NCI-H2081 (cell line): ENCODE results near the gene C1QL4.
"Not testable (repeated sequence)": the region's sequence is repeated elsewhere in the genome, so short reads cannot be mapped to it uniquely, and the experiment has no call there.

Experiments
- DNase-seq, 2 experiments: peaks; one replicate each; lab custom pipeline; 2025; lab: John Stamatoyannopoulos, UW

Gene C1QL4

DNA sequence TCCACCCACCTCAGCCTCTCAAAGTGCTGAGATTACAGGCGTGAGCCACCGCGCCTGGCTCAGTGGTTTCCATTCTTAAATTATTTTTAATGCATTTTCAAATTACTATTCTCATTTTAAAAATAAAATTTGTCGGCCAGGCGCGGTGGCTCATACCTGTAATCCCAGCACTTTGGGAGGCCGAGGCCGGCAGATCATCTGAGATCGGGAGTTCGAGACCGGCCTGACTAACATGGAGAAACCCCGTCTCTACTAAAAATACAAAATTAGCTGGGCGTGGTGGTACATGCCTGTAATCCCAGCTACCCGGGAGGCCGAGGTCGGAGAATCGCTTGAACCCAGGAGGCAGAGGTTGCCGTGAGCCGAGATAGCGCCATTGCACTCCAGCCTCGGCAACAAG, 3.2 kb downstream of the C1QL4 start:
- not testable (repeated sequence) for DNase-seq

DNA sequence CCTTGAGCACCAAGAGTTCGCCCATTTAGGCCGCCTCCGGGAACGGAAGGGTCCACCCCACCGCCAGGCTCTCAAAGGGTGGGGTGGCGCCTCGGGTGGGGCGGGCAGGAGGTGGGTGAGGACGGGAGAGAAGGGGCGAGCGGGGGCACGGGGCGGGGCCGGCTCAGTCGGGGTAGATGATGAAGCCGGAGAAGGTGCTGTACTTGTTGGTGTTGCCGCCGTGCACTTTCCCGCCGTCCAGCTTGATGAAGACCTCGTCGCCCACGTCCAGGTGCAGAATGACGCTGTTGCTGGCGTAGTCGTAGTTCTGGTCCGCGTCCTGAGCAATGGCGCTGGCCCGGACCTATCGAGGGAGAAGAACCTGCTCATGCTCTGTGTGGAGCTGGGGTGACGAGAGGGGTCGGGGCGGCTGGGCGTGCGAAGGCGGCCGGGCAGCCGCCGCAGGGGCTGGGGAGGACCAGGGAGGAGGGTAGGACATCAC, 4.1 kb downstream of the C1QL4 start:
- DNase-seq, result no peak

DNA sequence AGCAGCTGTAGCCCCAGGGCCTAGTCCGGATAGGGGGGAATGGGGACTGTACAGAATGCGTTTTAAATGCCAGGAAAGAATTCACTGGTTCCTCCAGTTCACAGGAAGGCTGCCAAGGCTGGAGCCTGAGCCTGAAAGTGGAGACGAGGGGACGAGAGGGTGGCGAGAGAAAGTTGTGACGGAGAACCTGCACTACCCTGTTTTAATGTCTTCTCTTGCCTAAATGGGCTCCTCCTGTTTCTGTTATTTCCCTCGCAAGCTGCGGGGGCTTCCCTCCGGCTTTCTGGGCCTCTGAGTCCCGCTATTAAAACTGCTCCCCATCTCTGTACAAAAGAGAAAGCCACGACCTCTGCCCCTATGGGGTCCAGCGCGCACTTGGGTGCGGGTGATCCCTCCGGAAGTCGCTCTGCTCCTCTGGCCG, 4.5 kb downstream of the C1QL4 start:
- DNase-seq, result no peak

DNA sequence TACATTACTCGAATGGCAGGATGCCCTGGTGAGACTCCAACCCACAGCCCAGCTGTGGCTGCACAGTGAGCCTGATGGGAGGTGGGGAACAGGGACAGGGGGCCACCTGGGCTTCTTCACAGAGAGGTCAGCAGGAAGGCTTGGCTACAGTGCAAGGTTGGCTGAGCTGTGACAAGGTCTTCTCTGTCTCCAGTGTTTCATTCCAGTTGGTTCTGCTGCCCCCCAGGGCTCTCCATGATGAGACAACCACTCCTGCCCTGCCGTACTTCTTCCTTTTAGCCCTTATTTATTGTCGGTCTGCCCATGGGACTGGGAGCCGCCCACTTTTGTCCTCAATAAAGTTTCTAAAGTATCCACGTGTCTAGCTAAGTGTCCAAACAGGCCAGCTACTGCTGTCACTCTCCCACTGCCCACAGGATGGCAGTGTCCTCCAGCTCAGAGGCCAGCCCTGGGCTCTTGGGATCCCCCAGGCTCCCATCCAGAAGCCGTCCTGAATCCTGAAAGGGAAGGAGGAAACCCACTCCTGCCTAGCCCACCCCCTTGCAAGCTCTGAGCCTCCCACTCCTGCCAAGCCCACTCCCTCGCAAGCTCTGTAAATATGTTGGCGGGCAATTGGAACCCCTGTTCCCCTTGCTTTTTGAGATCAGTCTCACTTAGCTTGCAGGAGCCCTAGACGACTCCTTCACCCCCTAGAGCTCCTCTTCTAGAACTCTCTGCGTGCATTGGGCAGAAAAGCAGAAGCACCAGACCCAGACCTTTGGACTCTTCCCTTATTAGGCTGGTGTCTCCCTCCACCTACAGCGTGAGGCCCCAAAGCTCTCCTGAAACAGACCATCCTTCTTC, 5.4 kb downstream of the C1QL4 start:
- DNase-seq, result peak in 1 of 2 experiments; percentile 49

DNA sequence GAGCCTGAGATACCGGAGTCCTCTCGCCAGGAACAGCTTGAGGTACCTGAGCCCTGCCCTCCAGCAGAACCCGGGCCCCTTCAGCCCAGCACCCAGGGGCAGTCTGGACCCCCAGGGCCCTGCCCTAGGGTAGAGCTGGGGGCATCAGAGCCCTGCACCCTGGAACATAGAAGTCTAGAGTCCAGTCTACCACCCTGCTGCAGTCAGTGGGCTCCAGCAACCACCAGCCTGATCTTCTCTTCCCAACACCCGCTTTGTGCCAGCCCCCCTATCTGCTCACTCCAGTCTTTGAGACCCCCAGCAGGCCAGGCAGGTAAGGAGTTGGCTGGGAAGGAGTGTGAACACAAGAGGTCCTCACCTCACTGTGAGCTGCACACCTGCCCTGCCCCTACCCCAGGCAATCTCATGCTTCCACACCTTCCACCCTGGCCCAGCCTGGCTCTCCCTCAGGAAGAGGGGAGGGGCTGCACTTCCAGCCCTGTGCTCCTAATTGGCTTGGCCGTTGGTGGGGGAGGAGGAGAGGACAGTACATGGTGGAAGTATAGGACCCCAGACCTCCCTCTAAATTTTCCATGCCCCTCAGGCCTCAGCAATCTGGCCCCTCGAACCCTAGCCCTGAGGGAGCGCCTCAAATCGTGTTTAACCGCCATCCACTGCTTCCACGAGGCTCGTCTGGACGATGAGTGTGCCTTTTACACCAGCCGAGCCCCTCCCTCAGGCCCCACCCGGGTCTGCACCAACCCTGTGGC, 6.2 kb downstream of the C1QL4 start:
- no peak for DNase-seq

DNA sequence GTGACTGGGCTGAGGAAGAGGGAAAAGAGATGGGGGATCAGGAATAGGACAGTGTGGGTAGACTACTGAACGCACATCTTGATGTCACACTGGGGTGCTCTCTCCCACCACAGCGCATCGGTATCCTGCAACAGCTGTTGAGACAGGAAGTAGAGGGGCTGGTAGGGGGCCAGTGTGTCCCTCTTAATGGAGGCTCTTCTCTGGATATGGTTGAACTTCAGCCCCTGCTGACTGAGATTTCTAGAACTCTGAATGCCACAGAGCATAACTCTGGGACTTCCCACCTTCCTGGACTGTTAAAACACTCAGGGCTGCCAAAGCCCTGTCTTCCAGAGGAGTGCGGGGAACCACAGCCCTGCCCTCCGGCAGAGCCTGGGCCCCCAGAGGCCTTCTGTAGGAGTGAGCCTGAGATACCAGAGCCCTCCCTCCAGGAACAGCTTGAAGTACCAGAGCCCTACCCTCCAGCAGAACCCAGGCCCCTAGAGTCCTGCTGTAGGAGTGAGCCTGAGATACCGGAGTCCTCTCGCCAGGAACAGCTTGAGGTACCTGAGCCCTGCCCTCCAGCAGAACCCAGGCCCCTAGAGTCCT, 6.9 kb downstream of the C1QL4 start:
- no peak for DNase-seq

DNA sequence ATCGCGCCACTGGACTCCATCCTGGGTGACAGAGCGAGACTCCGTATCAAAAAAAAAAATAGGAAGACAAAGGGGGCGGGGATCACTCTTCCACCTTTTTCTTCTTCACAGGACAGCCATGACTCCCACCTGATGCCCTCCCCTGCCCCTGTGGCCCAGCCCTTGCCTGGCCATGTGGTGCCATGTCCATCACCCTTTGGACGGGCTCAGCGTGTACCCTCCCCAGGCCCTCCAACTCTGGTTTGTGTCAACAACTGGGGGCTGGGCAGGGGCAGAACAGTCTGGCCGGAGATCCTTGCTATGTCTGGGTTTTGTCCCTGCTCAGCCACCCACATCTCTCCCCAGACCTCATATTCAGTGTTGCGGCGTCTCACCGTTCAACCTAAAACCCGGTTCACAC, 8.2 kb downstream of the C1QL4 start:
- no peak for DNase-seq

DNA sequence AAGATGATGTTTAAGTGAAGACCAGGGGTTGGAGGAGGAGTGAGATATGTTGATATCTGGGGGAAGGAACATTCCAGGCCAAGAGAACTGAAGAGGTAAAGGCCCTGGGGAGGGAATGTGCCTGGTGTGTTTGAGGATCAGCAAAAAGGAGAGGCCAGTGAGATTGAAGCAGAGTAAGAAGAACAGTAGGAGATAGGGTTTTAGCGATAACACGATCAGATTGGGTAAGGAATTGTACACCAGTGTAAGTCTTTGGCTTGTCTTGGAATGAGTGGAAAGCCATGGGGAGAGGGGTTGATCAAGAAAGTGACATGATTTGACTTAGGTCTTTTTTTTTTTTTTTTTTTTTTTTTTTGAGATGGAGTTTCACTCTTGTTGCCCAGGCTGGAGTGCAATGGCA, 9.1 kb downstream of the C1QL4 start:
- no peak for DNase-seq

DNA sequence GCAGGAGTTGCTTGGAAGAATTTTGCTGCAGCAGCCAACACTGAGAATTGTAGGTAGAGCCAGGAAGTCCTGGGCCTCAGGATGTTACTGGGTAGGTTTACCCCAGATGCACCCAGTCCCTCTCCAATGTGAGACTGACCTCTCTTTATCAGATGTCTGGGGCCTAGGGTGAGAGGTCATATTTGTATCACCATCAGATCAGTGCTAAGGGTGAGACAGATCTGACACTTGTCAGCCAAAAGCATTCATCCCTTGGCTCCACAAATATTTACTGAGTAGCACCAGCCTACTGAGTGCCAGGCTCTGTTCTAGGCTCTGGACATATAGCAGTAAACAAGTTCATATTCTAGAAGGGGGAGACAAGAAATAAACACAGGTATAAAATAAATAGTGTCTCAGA, 9.6 kb downstream of the C1QL4 start:
- DNase-seq, result no peak

DNA sequence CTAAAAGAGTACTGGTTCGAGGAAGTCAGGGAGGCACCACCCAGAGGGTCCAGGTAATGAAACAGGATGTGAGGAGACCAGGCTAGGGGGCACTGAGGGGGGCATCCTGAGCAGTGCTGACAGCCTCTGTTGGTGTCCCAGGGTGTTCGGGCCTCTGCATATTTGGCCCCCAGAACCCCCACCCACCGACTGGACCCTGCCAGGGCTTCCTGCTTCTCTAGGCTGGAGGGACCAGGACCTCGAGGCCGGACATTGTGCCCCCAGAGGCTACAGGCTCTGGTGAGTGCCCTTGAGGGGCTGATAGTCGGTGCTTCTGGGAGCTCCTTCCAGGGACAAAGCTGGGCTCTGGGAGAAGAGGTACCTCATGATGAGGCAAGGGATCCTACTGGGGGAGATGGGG, 11.4 kb downstream of the C1QL4 start:
- DNase-seq, result no peak

DNA sequence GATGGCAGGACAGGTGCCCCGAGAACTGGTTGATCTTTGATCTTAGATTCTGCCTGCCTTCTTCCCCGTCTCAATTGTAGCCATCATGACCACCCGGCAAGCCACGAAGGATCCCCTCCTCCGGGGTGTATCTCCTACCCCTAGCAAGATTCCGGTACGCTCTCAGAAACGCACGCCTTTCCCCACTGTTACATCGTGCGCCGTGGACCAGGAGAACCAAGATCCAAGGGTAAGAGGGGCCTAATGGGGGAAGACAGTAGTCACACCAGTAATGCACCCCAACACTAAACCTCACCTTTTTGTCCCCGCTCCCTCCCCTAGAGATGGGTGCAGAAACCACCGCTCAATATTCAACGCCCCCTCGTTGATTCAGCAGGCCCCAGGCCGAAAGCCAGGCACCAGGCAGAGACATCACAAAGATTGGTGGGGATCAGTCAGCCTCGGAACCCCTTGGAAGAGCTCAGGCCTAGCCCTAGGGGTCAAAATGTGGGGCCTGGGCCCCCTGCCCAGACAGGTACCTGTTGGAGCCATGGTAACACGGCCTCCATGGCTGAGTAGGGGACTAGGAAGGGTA, 13.4 kb downstream of the C1QL4 start:
- DNase-seq, result no peak

DNA sequence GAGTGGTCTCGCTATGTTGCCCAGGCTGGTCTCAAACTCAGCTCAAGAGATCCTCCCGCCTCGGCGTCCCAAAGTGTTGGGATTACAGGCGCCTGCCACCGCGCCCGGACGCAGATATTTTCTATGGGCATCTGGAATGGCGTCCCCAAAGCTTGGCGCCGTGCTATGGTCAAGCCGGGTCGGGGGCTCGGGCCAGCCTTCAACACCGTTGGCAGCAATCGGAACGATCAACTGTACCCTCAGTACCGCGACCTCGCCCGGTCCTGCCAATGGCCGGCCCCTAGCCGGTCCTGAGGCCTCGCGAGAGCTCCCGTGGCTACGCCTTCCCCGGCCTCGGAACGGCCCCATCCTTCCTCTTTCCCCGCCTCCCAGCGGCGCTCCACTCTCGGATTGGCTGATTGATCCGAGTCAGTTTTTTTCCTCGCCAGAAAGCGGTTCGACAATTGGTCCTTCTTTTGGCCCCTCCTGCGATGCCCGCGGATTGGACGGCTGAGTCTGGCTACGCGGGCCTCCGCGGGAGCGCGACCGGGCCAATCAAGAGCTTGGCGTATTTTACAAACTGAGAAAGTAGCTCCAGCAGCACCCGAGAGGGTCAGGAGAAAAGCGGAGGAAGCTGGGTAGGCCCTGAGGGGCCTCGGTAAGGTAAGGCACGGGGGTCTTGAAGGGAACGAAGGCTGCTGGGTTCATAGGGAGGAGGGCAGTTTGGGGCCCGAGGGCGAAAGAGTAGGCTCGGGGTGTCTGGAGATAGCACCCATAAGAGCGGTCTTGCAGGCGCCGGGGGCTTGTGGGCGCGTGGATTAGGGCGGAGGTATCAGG, 14.1 kb downstream of the C1QL4 start, which contains the start of gene TROAP:
TSS of gene TROAP (plus strand) at position 548 of the 816 bp plus-strand sequence. CDS start 354 bp downstream, outside the sequence.
- DNase-seq, result peak; percentile 99

DNA sequence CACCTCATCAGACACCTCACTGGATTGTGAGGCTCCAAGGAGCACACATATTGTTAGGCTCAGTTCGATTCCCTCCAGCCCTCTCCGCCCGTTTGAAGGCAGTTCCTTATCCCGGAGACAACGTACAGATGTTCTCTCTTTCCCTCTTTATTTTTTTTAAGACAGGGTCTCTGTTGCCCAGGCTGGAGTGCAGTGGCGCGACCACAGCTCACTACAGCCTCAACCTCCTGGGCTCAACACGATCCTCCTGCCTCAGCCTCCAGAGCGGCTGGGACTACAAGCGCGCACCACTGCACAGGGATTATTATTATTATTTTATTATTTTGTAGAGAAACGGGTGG, 14.7 kb downstream of the C1QL4 start:
- DNase-seq, result no peak

DNA sequence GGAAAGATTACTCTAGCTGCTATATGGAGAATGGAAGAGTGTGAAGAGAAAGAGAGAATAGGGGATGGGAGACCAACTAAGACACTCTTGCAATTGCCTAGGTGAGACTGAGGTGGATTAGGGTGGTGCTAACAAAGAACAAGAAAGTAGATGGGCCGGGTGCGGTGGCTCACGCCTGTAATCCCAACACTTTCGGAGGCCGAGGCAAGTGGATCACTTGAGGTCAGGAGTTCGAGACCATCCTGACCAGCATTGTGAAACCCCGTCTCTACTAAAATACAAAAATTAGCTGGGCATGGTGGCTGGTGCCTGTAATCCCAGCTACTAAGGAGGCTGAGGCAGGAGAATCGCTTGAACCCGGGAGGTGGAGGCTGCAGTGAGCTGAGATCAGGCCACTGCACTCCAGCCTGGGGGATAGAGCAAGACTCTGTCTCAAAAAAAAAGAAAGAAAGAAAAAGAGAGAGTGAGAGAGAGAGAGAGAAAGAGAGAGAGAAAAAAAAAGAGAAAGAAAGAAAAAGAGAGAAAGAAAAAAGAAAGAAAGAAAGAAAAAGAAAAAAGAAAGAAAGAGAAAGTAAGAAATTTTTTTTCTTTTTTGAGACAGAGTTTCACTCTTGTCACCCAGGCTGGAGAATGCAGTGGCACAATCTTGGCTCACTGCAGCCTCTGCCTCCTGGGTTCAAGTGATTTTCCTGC, 16.4 kb downstream of the C1QL4 start:
- not testable (repeated sequence) for DNase-seq

DNA sequence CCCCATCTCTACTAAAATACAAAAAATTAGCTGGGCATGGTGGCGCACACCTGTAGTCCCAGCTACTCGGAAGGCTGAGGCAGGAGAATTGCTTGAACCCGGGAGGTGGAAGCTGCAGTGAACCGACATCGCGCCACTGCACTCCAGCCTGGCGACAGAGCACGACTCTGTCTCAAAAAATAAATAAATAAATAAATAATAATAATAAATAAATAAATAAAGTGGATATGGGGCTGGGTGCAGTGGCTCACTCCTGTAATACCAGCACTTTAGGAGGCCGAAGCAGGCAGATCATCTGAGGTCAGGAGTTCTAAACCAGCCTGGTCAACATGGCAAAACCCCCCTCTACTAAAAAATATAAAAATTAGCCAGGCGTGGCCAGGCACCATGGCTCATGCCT, 19.9 kb downstream of the C1QL4 start:
- DNase-seq, result not testable (repeated sequence)

DNA sequence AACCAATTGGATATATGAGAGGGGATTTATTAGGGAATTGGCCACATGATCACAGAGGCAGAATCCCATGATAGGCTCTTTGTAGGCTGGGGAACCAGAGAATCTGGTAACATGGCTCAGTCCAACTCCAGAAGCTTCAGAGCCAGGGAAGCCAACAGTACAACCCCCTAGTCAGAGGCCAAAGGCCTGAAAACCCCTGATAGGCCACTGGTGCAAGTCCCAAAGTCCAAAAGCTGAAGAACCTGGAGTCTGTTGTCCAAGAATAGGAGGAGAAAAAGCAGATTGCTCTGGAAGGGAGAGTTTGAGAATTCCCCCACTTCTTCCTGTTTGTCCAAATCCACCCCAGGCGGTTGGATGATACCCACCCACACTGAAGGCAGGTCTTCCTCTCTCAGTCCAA, 22.2 kb downstream of the C1QL4 start:
- no peak for DNase-seq

DNA sequence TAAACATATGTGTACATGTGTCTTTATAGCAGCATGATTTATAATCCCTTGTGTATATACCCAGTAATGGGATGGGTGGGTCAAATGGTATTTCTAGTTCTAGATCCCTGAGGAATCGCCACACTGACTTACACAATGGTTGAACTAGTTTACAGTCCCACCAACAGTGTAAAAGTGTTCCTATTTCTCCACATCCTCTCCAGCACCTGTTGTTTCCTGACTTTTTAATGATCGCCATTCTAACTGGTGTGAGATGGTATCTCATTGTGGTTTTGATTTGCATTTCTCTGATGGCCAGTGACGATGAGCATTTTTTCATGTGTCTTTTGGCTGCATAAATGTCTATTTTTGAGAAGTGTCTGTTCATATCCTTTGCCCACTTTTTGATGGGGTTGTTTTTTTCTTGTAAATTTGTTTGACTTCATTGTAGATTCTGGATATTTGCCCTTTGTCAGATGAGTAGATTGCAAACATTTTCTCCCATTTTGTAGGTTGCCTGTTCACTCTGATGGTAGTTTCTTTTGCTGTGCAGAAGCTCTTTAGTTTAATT, 26.5 kb downstream of the C1QL4 start:
- DNase-seq, result not testable (repeated sequence)

DNA sequence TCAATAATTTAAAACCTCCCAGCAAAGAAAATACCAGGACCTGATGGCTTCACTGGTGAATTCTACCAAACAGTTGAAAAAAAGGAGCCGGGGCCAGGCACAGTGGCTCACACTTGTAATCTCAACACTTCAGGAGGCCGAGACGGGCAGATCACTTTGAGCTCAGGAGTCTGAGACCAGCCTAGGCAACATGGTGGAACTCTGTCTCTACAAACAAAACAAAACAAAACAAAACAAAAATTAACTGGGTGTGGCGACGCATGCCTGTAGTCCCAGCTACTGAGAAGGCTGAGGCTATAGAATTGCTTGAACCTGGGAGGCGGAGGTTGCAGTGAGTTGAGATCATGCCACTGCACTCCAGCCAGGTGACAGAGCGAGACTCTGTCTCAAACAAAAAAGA, 27.6 kb downstream of the C1QL4 start:
- DNase-seq, result no peak

DNA sequence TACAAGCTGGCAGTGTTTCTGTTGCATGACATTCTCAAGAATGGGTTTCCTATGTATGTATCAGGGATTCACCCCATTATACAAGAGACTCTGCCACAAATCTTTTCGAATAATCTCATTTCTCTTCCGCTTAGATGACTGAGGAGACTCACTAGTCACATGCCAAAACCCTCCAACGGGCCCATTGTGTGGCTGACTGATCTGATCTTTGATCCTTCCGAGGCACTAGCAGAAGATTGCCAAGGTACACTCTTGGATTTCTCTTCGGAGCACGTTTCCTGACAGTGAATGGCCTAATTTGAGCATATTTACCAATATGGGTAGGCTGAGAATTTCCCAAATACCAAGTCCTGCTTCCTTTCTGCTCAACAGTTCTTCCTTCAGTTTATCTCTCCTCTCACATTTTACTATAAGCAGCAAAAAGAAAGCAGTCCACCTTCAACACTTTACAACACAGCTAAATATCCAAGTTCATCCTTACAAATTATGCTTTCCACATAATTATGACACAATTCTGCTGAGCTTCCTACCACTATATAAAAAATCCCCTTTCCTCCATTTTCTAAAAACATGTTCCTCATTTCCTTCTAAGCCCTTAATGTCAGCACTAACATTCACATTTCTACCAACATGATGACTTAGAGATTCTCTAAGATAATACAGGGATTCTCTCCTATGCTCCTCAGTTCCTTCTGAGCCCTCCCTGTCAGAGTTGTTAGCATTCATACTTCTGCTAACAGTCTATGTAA, 31.1 kb downstream of the C1QL4 start:
- no peak for DNase-seq

DNA sequence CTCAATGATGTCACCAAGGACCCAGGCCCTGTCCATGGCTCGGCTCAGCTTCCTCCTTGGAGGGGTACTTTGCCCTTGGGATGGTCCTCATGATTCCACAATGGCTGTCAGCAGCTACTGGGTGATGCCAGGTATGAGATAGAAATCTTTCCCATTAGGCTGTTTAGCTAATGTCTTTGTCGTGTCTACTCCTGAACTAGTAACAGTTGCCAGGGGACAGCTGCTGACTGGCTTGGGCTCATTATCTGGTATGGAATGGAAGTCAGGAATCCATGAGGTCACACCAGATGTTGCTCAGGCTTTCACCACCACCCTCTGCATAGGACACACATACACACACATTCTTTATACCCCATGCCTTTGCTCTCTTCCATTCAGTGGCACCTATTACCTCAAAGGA, 32.8 kb downstream of the C1QL4 start:
- DNase-seq, result no peak
